Measurements from ENCODE around the gene MBLAC1. TPM values are rescaled to one million over a fixed set of nuclear protein-coding genes. Genes with fewer than 3 reads are reported as not detected.
A peak's percentile ranks its signal among the peaks of the same experiment; 100 is the strongest.

MBLAC1 gene
- total and polyA plus RNA-seq, 9 of the 15 experiments (the other 6 are each of a cell fraction or from before 2014, with no cell fraction given) = 0.03 to 3.1 (median 0.52) TPM

GRCh38 chr7:100157069-100157333, 30.2 kb downstream of the MBLAC1 start:
- H3K9ac ChIP-seq (ENCODE audit: insufficient read depth in 1 of 2, low read depth in 2 of 2, low read length in 2 of 2) = peak overlapping the region; percentile 90 to 98
- H3K4me1 ChIP-seq (replicated peaks in 1 of 2; ENCODE audit: control insufficient read depth in 2 of 2, insufficient read depth in 2 of 2, low read length in 2 of 2) = peaks cover 36 to 77% of the 10 kb centered on the region in 2 experiments
- BruUV-seq (replicated peaks) = no TSS peak
- no peaks in the 10 kb centered on the region for H3K9me3 ChIP-seq (replicated peaks; ENCODE audit: control insufficient read depth, insufficient read depth, low read depth, low read length)
- peaks cover 30% of the 10 kb centered on the region for H3K79me2 ChIP-seq (ENCODE audit: control insufficient read depth, insufficient read depth, low read length)
- whole genome bisulfite sequencing (ENCODE audit: insufficient coverage, low coverage, missing lambda C conversion rate) = 19% methylated on average over 5 of the region's 5 CpGs
- no peaks in the 10 kb centered on the region for H3K27me3 ChIP-seq (ENCODE audit: control insufficient read depth in 2 of 2, insufficient read depth in 2 of 2, low read length in 2 of 2)
- no peak overlapping the region for H2AFZ ChIP-seq (ENCODE audit: low read depth, low read length)
- ATAC-seq (no peak), DNase-seq (ENCODE audit: extremely low read depth in 1 of 4, low spot score in 3 of 4) (no peak), FAIRE-seq (no peak)
- in situ Hi-C loops (cut with MboI) = no loop called here
- peaks cover 51% of the 10 kb centered on the region for H3K36me3 ChIP-seq (ENCODE audit: control insufficient read depth, insufficient read depth, low read length)
- H3K4me3 ChIP-seq = peak overlapping the region; percentile 99; the same call in 1 of the 2 replicates
- peak overlapping the region; percentile 91 for H3K27ac ChIP-seq (ENCODE audit: extremely low read depth, low read depth, low read length)
- CTCF ChIA-PET (ENCODE audit: low intra/inter-chr PET ratio) = interaction anchor here (1.1 kb wide), 1 partner anchor 59 kb away, joined by 3 read pairs; no protein-coding TSS in a partner anchor
- H4K20me1 ChIP-seq (replicated peaks; ENCODE audit: control insufficient read depth, insufficient read depth, low read length) = peaks cover 10% of the 10 kb centered on the region
- TF ChIP-seq, protein P1, sequence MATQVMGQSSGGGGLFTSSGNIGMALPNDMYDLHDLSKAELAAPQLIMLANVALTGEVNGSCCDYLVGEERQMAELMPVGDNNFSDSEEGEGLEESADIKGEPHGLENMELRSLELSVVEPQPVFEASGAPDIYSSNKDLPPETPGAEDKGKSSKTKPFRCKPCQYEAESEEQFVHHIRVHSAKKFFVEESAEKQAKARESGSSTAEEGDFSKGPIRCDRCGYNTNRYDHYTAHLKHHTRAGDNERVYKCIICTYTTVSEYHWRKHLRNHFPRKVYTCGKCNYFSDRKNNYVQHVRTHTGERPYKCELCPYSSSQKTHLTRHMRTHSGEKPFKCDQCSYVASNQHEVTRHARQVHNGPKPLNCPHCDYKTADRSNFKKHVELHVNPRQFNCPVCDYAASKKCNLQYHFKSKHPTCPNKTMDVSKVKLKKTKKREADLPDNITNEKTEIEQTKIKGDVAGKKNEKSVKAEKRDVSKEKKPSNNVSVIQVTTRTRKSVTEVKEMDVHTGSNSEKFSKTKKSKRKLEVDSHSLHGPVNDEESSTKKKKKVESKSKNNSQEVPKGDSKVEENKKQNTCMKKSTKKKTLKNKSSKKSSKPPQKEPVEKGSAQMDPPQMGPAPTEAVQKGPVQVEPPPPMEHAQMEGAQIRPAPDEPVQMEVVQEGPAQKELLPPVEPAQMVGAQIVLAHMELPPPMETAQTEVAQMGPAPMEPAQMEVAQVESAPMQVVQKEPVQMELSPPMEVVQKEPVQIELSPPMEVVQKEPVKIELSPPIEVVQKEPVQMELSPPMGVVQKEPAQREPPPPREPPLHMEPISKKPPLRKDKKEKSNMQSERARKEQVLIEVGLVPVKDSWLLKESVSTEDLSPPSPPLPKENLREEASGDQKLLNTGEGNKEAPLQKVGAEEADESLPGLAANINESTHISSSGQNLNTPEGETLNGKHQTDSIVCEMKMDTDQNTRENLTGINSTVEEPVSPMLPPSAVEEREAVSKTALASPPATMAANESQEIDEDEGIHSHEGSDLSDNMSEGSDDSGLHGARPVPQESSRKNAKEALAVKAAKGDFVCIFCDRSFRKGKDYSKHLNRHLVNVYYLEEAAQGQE (IDR thresholded peaks at IDR 0.05; ENCODE audit: borderline replicate concordance) = peak; percentile 41; the same call in 1 of the 2 replicates
- TF ChIP-seq, protein P1 (CRISPR knock-in tag; IDR thresholded peaks at IDR 0.05; ENCODE audit: low read depth) = no peak
- no peak for TF ChIP-seq SLC30A9 (CRISPR knock-in tag; IDR thresholded peaks at IDR 0.05)
- intact Hi-C loops (cut with micrococcal nuclease) = loop anchor here (5.0 kb wide), 1 partner anchor 115 kb away; no protein-coding TSS in a partner anchor
- H3K9me1 ChIP-seq (ENCODE audit: control insufficient read depth, insufficient read depth, low read length) = no peaks in the 10 kb centered on the region
- H3K4me2 ChIP-seq (ENCODE audit: insufficient read depth, low read length) = peak overlapping the region; percentile 89
- POLR2A ChIA-PET = interaction anchor here (0.7 to 2.1 kb wide), 7 partner anchors 10 to 45 kb away, joined by 3 to 8 read pairs (median 3); partner anchors contain the start of gene GAL3ST4
